Activated B cell treated with CpG ODN at 0.5 μM for 24 hours (primary cell): ENCODE data around the gene FANCI. TPM values are rescaled to one million over a fixed set of nuclear protein-coding genes. Genes with fewer than 3 reads are reported as not detected.

Experiments
- ATAC-seq: fragments of 200-7000 bp; cut with Tn5 transposase; one replicate; pipeline ENCODE4 v1.10.0; 2021; ENCODE audit warnings: low read depth, mild to moderate bottlenecking, moderate library complexity
- CTCF ChIA-PET: fragments of 350-600 bp; sonication (Branson Sonifier 250); formaldehyde crosslinking; loops from one replicate; lab custom pipeline; 2021; ENCODE audit warnings: antibody characterized with exemption; lab: Charles Lee
- POLR2A ChIA-PET: fragments of 350-600 bp; sonication (Branson Sonifier 250); formaldehyde crosslinking; loops from one replicate; lab custom pipeline; 2021; ENCODE audit warnings: antibody characterized with exemption; lab: Charles Lee
- DNase-seq: peaks from one replicate; pipeline ENCODE4 v3.0.0; 2022
- H3K27ac Mint-ChIP-seq: one replicate; pipeline ENCODE4 v1.8.0; 2020; ENCODE audit warnings: mixed read lengths
- H3K27me3 Mint-ChIP-seq: one replicate; pipeline ENCODE4 v1.8.0; 2021; ENCODE audit warnings: mixed read lengths
- H3K36me3 Mint-ChIP-seq: one replicate; pipeline ENCODE4 v1.8.0; 2021; ENCODE audit warnings: low read depth, mixed read lengths
- H3K4me1 Mint-ChIP-seq: one replicate; pipeline ENCODE4 v1.8.0; 2021; ENCODE audit warnings: mixed read lengths
- H3K4me3 Mint-ChIP-seq: one replicate; pipeline ENCODE4 v1.8.0; 2020; ENCODE audit warnings: mild to moderate bottlenecking, mixed read lengths
- H3K9me3 Mint-ChIP-seq: one replicate; pipeline ENCODE4 v1.8.0; 2020; ENCODE audit warnings: mixed read lengths
- intact Hi-C: fragments of 100-400 bp; cut with micrococcal nuclease; formaldehyde crosslinking; loops from one replicate; pipeline ENCODE4 v1.15.1; 2024
- total RNA-seq: library from RNA; stranded (reverse); gene quantifications from 2 replicates; pipeline ENCODE4 v1.2.3, GENCODE V29; 2022
- TF ChIP-seq, protein P1 (sequence below): fragments of 200-600 bp; IDR thresholded peaks from one replicate; pipeline ENCODE4 v1.8.0; 2022; ENCODE audit warnings: antibody characterized with exemption, mild to moderate bottlenecking

The FANCI gene
- total RNA-seq, 1 donor from 2014 or later: 16.6 TPM

DNA sequence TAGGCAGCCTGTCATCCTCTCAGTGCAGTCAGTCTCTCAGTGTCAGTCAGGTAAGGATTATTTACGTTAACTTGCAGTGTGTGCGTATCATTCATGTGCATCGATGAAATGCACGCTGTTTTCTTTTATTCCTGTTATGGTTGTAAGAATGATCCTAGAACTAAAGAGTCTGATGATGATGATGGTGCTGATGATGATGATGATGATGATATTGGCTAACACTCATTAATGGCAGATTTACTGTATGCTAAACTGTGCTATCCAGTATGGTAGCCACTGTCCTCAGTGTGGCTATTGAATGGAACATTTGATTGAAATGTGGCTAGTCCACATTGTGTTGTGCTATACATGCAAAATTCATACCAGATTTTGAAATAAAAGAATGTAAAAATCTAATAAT, 39.4 kb downstream of the FANCI start:
- peaks cover 17% of the 10 kb centered on the region for H3K36me3 Mint-ChIP-seq
- CTCF ChIA-PET: no interaction called here
- H3K4me3 Mint-ChIP-seq: no peak overlapping the region
- intact Hi-C loops: no loop called here
- ATAC-seq: no peak
- DNase-seq: no peak
- POLR2A ChIA-PET: no interaction called here
- H3K4me1 Mint-ChIP-seq: no peaks in the 10 kb centered on the region
- peaks cover 6% of the 10 kb centered on the region for H3K9me3 Mint-ChIP-seq
- no peak overlapping the region for H3K27ac Mint-ChIP-seq
- H3K27me3 Mint-ChIP-seq: no peaks in the 10 kb centered on the region
- TF ChIP-seq, protein P1, sequence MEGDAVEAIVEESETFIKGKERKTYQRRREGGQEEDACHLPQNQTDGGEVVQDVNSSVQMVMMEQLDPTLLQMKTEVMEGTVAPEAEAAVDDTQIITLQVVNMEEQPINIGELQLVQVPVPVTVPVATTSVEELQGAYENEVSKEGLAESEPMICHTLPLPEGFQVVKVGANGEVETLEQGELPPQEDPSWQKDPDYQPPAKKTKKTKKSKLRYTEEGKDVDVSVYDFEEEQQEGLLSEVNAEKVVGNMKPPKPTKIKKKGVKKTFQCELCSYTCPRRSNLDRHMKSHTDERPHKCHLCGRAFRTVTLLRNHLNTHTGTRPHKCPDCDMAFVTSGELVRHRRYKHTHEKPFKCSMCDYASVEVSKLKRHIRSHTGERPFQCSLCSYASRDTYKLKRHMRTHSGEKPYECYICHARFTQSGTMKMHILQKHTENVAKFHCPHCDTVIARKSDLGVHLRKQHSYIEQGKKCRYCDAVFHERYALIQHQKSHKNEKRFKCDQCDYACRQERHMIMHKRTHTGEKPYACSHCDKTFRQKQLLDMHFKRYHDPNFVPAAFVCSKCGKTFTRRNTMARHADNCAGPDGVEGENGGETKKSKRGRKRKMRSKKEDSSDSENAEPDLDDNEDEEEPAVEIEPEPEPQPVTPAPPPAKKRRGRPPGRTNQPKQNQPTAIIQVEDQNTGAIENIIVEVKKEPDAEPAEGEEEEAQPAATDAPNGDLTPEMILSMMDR: no peak

DNA sequence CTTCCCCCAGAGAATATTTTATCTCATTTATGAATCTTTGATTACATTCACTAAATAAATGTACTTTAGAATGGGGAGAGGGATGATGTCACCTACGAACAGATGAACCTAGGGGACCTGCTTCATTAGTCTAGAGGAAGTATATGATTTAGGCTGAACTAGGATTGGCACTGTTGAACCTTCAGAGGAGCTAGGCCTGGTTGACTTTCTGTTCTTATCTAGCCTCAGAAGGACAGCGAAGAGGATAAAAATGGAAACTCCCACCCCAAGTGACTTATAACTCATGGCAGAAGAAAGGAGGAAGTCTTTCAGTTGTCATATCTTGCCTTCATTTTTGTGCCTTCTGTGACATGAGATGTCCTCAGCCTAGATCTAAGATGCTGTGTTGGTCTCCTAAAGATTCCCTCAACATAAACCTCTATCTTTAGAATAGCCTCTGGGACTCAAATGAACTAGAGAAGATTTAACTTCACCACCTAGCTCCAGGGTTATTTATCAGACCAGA, 48.2 kb downstream of the FANCI start:
- CTCF ChIA-PET: no interaction called here
- no peaks in the 10 kb centered on the region for H3K4me1 Mint-ChIP-seq
- intact Hi-C loops: no loop called here

DNA sequence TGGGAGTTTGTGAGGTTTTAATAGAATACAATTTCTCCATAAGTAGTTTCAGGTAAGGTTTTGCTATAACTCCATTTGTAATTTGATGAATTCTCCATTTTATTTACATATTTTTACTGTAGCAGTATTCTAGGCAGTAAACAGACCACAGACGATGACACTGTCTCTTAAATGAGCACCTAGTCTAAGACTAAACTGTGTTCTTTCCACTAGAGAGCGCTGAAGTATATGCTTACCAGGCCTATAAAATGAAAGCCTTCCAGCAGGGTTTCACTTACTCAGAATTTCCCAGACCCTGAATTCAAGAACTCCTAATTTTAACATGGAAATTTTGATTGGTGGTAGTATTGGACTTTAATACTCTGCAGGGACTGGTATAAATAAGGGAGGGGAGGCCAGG, 49.2 kb downstream of the FANCI start:
- CTCF ChIA-PET: no interaction called here
- intact Hi-C loops: no loop called here
- no peak overlapping the region for H3K27ac Mint-ChIP-seq
- no peak overlapping the region for H3K4me3 Mint-ChIP-seq
- H3K9me3 Mint-ChIP-seq: no peaks in the 10 kb centered on the region
- ATAC-seq (no peak), DNase-seq (no peak)
- no peaks in the 10 kb centered on the region for H3K4me1 Mint-ChIP-seq
- no peaks in the 10 kb centered on the region for H3K27me3 Mint-ChIP-seq
- TF ChIP-seq, protein P1: no peak
- peaks cover 20% of the 10 kb centered on the region for H3K36me3 Mint-ChIP-seq
- POLR2A ChIA-PET: no interaction called here

More for the DNA sequence above, 48.2 kb downstream of the FANCI start:
- ATAC-seq (no peak), DNase-seq (no peak)
- TF ChIP-seq, protein P1: no peak
- no peak overlapping the region for H3K4me3 Mint-ChIP-seq
- H3K27ac Mint-ChIP-seq: no peak overlapping the region
- POLR2A ChIA-PET: no interaction called here
- H3K36me3 Mint-ChIP-seq: peaks cover 24% of the 10 kb centered on the region
- H3K27me3 Mint-ChIP-seq: no peaks in the 10 kb centered on the region
- no peaks in the 10 kb centered on the region for H3K9me3 Mint-ChIP-seq

DNA sequence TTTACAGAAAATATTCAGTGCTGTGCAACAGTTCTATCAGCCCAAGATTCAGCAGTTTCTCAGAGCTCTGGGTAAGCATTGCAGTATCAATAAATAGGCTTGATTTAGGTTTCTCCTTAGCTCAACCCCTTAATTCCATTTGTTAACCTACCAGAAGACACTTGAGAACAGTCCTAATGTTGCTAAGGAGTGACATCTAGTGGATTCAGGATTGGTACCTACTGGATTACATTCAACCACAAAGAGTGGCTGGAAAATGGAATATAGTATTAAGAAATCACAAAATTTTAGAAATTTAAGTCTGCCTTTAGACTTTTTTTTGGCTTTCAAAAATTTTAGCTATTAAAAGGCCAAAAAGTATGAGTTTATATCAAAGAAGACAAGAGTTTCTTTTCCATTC, 56.1 kb downstream of the FANCI start:
- Mint-ChIP-seq H3K4me3 (no peak overlapping the region), H3K27me3 (no peaks in the 10 kb centered on the region), H3K4me1 (no peaks in the 10 kb centered on the region), H3K36me3 (peaks cover 4% of the 10 kb centered on the region), H3K27ac (no peak overlapping the region), H3K9me3 (peaks cover 4% of the 10 kb centered on the region)
- ChIA-PET POLR2A (no interaction called here), CTCF (interaction anchor here (1.8 kb wide), 1 partner anchor 93 kb away, joined by 5 read pairs; no protein-coding TSS in a partner anchor)
- intact Hi-C loops: no loop called here
- DNase-seq (no peak), ATAC-seq (no peak)
- TF ChIP-seq, protein P1: no peak

DNA sequence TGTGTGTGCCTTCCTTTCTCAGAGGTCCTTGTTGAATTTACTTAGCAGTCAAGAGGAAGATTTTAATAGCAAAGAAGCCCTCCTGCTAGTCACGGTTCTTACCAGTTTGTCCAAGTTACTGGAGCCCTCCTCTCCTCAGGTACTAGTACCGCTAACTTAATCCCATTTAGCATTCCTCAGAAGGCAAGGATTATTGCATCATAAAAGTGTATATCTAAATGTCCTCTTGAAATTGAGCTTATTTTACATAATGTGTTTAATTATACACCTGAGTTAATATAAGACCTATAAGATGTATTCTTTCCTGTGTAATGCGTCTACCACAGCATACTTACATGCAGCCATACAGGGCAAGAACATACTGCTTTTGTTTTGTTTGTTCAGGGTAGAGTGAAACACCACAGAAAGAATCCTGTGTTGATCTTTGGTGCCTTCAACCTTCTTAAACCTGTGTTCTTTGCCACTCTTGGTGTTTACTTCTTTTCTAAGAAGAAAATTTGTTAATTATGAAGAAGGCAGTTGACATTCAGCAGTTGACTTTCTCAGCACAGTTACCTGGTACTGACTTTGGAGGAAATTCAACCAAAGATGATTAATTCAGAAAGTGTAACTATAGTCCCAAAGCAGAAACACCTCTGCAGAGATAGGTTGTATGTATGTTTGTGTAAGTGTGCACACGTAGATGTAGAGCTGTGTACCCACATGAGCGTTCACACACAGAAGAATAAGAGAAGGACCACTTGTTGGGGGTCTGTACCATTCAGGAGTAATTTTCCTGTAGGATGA, 57.7 kb downstream of the FANCI start:
- Mint-ChIP-seq H3K27ac (no peak overlapping the region), H3K27me3 (no peaks in the 10 kb centered on the region), H3K4me1 (no peaks in the 10 kb centered on the region), H3K9me3 (peaks cover 4% of the 10 kb centered on the region), H3K36me3 (peaks cover 4% of the 10 kb centered on the region), H3K4me3 (no peak overlapping the region)
- POLR2A ChIA-PET: no interaction called here
- intact Hi-C loops: no loop called here
- ATAC-seq (no peak), DNase-seq (no peak)
- TF ChIP-seq, protein P1: no peak
- CTCF ChIA-PET: interaction anchor here (1.8 kb wide), 1 partner anchor 94 kb away, joined by 5 read pairs; no protein-coding TSS in a partner anchor
